Stimulated activated naive CD8-positive, alpha-beta T cell treated with anti-CD3 and anti-CD28 coated beads, Interleukin-15, amount 100 ng/mL, for 72 hours (primary cell): ENCODE data around the gene KCNK13.
A peak's percentile ranks its signal among the peaks of the same experiment; 100 is the strongest.
"Not testable (repeated sequence)": the region's sequence is repeated elsewhere in the genome, so short reads cannot be mapped to it uniquely, and the experiment has no call there.

Experiments used
- ATAC-seq: fragments of 150-1000 bp; cut with Tn5 transposase; 2 replicates; pipeline ENCODE4 v1.10.0; 2021; ENCODE audit warnings: mild to moderate bottlenecking, moderate library complexity
- DNase-seq, 2 donors: peaks; one replicate each; pipeline ENCODE4 v3.0.0; 2021 to 2022
- H3K27ac Mint-ChIP-seq, 2 donors: one replicate each; pipeline ENCODE4 v1.8.0; 2022; ENCODE audit warnings: mild to moderate bottlenecking in 2 of 2, mixed read lengths in 2 of 2, moderate library complexity in 2 of 2
- H3K27me3 Mint-ChIP-seq: one replicate; pipeline ENCODE4 v1.8.0; 2022; ENCODE audit warnings: mixed read lengths
- H3K4me1 Mint-ChIP-seq: one replicate; pipeline ENCODE4 v1.8.0; 2022; ENCODE audit warnings: mild to moderate bottlenecking, mixed read lengths
- H3K4me3 Mint-ChIP-seq, 2 donors: one replicate each; pipeline ENCODE4 v1.8.0; 2022; ENCODE audit warnings: mild to moderate bottlenecking in 2 of 2, mixed read lengths in 2 of 2, moderate library complexity in 1 of 2
- H3K9me3 Mint-ChIP-seq, 2 donors: one replicate each; pipeline ENCODE4 v1.8.0; 2022; ENCODE audit warnings: mixed read lengths in 2 of 2

The KCNK13 gene

GRCh38 chr14:90053044-90053443 lies 8.8 kb upstream of the KCNK13 start:
- Mint-ChIP-seq H3K27me3 (peaks cover 62% of the 10 kb centered on the region), H3K4me1 (no peaks in the 10 kb centered on the region), H3K4me3 (no peak overlapping the region), H3K27ac (no peak overlapping the region), H3K9me3 (no peaks in the 10 kb centered on the region)
- DNase-seq: no peak
- no peak for ATAC-seq

- H3K4me1 Mint-ChIP-seq: peaks cover 7% of the 10 kb centered on the region
- no peak for DNase-seq
- ATAC-seq: no peak
- no peak overlapping the region for H3K4me3 Mint-ChIP-seq
- peaks cover 76% of the 10 kb centered on the region for H3K27me3 Mint-ChIP-seq
- no peaks in the 10 kb centered on the region for H3K9me3 Mint-ChIP-seq
- no peak overlapping the region for H3K27ac Mint-ChIP-seq
Measured at GRCh38 chr14:90054803-90055202, 7.0 kb upstream of the KCNK13 start.

- H3K27me3 Mint-ChIP-seq: peaks cover 87% of the 10 kb centered on the region
- H3K4me1 Mint-ChIP-seq: peaks cover 17% of the 10 kb centered on the region
- H3K9me3 Mint-ChIP-seq: no peaks in the 10 kb centered on the region
- ATAC-seq (no peak), DNase-seq (no peak)
- no peak overlapping the region for H3K27ac Mint-ChIP-seq
- no peak overlapping the region for H3K4me3 Mint-ChIP-seq
Measured at GRCh38 chr14:90056826-90057225, 5.0 kb upstream of the KCNK13 start.

GRCh38 chr14:90058876-90059458 lies 2.8 kb upstream of the KCNK13 start:
- Mint-ChIP-seq H3K27me3 (peaks cover 91% of the 10 kb centered on the region), H3K4me3 (no peak overlapping the region)
- no peak for ATAC-seq

GRCh38 chr14:90060312-90060964 lies 1.4 kb upstream of the KCNK13 start:
- peaks cover 35% of the 10 kb centered on the region for H3K4me1 Mint-ChIP-seq
- ATAC-seq (peak; percentile 85), DNase-seq (peak; percentile 66 to 67)
- no peak overlapping the region for H3K27ac Mint-ChIP-seq
- H3K9me3 Mint-ChIP-seq: no peaks in the 10 kb centered on the region
- H3K27me3 Mint-ChIP-seq: peaks cover 91% of the 10 kb centered on the region
- peak overlapping the region; percentile 87 for H3K4me3 Mint-ChIP-seq

More at GRCh38 chr14:90058876-90059458, 2.8 kb upstream of the KCNK13 start:
- DNase-seq: no peak
- H3K9me3 Mint-ChIP-seq: no peaks in the 10 kb centered on the region
- peaks cover 35% of the 10 kb centered on the region for H3K4me1 Mint-ChIP-seq
- H3K27ac Mint-ChIP-seq: no peak overlapping the region

- Mint-ChIP-seq H3K4me3 (peak overlapping the region; percentile 87), H3K27me3 (peaks cover 87% of the 10 kb centered on the region), H3K9me3 (no peaks in the 10 kb centered on the region), H3K4me1 (peaks cover 35% of the 10 kb centered on the region), H3K27ac (no peak overlapping the region)
- ATAC-seq (peak; percentile 22), DNase-seq (peak; percentile 8 to 23)
Measured at GRCh38 chr14:90060965-90061684, 669 bp upstream of the KCNK13 start.

GRCh38 chr14:90062127-90062794 lies 467 bp downstream of the KCNK13 start:
- no peak overlapping the region for H3K27ac Mint-ChIP-seq
- peak overlapping the region; percentile 85 to 87 for H3K4me3 Mint-ChIP-seq
- H3K4me1 Mint-ChIP-seq: peaks cover 35% of the 10 kb centered on the region
- H3K27me3 Mint-ChIP-seq: peaks cover 76% of the 10 kb centered on the region
- H3K9me3 Mint-ChIP-seq: no peaks in the 10 kb centered on the region
- ATAC-seq (peak; percentile 6), DNase-seq (peak in 1 of 2 donors; percentile 17)

GRCh38 chr14:90062822-90063539 lies 1.2 kb downstream of the KCNK13 start:
- no peak for DNase-seq
- H3K4me3 Mint-ChIP-seq: peak overlapping the region; percentile 85 to 87
- no peak overlapping the region for H3K27ac Mint-ChIP-seq
- no peaks in the 10 kb centered on the region for H3K9me3 Mint-ChIP-seq
- peaks cover 35% of the 10 kb centered on the region for H3K4me1 Mint-ChIP-seq
- H3K27me3 Mint-ChIP-seq: peaks cover 72% of the 10 kb centered on the region
- ATAC-seq: no peak

- H3K4me3 Mint-ChIP-seq: no peak overlapping the region
- peaks cover 33% of the 10 kb centered on the region for H3K27me3 Mint-ChIP-seq
- ATAC-seq (no peak), DNase-seq (no peak)
- H3K4me1 Mint-ChIP-seq: no peaks in the 10 kb centered on the region
- no peak overlapping the region for H3K27ac Mint-ChIP-seq
- H3K9me3 Mint-ChIP-seq: no peaks in the 10 kb centered on the region
Measured at GRCh38 chr14:90072350-90072749, 10.6 kb downstream of the KCNK13 start.

- H3K4me1 Mint-ChIP-seq: no peaks in the 10 kb centered on the region
- H3K9me3 Mint-ChIP-seq: no peaks in the 10 kb centered on the region
- peaks cover 73% of the 10 kb centered on the region for H3K27me3 Mint-ChIP-seq
Measured at GRCh38 chr14:90079576-90079975, 17.8 kb downstream of the KCNK13 start.

GRCh38 chr14:90087433-90087832 lies 25.6 kb downstream of the KCNK13 start:
- DNase-seq (no peak), ATAC-seq (no peak)
- Mint-ChIP-seq H3K9me3 (peaks cover 5 to 13% of the 10 kb centered on the region in 2 donors), H3K4me3 (no peak overlapping the region), H3K27ac (no peak overlapping the region), H3K27me3 (peaks cover 43% of the 10 kb centered on the region), H3K4me1 (no peaks in the 10 kb centered on the region)

More at GRCh38 chr14:90079576-90079975, 17.8 kb downstream of the KCNK13 start:
- H3K4me3 Mint-ChIP-seq: no peak overlapping the region
- DNase-seq: no peak
- ATAC-seq: no peak
- H3K27ac Mint-ChIP-seq: no peak overlapping the region

GRCh38 chr14:90088176-90088575 lies 26.4 kb downstream of the KCNK13 start:
- no peak for DNase-seq
- Mint-ChIP-seq H3K4me1 (no peaks in the 10 kb centered on the region), H3K27me3 (peaks cover 45% of the 10 kb centered on the region), H3K4me3 (no peak overlapping the region), H3K27ac (no peak overlapping the region), H3K9me3 (peaks cover 5 to 13% of the 10 kb centered on the region in 2 donors)
- ATAC-seq: no peak

GRCh38 chr14:90089486-90089885 lies 27.7 kb downstream of the KCNK13 start:
- H3K9me3 Mint-ChIP-seq: peaks cover 5 to 13% of the 10 kb centered on the region in 2 donors
- H3K4me1 Mint-ChIP-seq, DNase-seq, ATAC-seq, H3K27ac Mint-ChIP-seq, H3K4me3 Mint-ChIP-seq: not testable (repeated sequence)
- peaks cover 41% of the 10 kb centered on the region for H3K27me3 Mint-ChIP-seq

GRCh38 chr14:90091393-90091792 lies 29.6 kb downstream of the KCNK13 start:
- H3K4me3 Mint-ChIP-seq: no peak overlapping the region
- DNase-seq (no peak), ATAC-seq (no peak)
- H3K27me3 Mint-ChIP-seq: peaks cover 41% of the 10 kb centered on the region
- H3K9me3 Mint-ChIP-seq: peaks cover 5 to 13% of the 10 kb centered on the region in 2 donors
- H3K27ac Mint-ChIP-seq: no peak overlapping the region
- peaks cover 10% of the 10 kb centered on the region for H3K4me1 Mint-ChIP-seq

- Mint-ChIP-seq H3K9me3 (peaks cover 1 to 10% of the 10 kb centered on the region in 2 donors), H3K27ac (no peak overlapping the region), H3K27me3 (peaks cover 30% of the 10 kb centered on the region), H3K4me3 (peak overlapping the region in 1 of 2 donors; percentile 39), H3K4me1 (peaks cover 10% of the 10 kb centered on the region)
- DNase-seq (no peak), ATAC-seq (peak; percentile 94)
Measured at GRCh38 chr14:90093942-90094595, 32.3 kb downstream of the KCNK13 start.
